Measurements from ENCODE around the gene SENP5. TPM values are rescaled to one million over a fixed set of nuclear protein-coding genes. Genes with fewer than 3 reads are reported as not detected.

Gene SENP5
- total and polyA plus RNA-seq, 9 donors, result 8.6 to 41.1 (median 28.5) TPM

DNA sequence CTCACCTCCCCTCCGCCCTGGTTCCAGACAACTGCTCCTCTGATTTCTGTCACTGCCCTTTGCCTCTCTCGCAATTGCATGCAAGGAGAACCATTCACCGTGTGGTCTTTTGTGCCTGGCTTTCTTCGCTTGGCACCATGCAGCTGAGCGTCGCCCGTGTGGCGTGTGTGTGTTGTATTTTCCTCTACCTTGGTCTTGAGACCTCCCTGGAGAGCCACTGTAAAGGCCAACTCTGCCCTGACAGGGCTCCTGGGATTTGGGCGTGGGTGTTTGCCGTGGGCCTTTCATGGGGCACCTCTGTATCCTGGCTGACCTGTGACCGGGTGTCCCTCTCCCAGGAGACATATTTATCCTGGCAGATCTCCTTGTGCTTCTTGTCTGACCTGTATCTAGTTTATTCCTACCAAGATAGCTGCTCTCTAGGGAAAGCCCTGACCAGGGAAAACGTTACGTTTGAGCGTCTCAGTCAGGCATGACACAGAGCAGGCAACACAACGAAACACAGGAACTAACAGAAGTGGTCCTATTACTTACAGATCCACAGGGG is 102.9 kb downstream of the SENP5 start:
- no peak overlapping the region for H3K4me3 ChIP-seq
- TF ChIP-seq POLR2A (IDR thresholded peaks at IDR 0.05), result no peak
- TF ChIP-seq, protein P1, sequence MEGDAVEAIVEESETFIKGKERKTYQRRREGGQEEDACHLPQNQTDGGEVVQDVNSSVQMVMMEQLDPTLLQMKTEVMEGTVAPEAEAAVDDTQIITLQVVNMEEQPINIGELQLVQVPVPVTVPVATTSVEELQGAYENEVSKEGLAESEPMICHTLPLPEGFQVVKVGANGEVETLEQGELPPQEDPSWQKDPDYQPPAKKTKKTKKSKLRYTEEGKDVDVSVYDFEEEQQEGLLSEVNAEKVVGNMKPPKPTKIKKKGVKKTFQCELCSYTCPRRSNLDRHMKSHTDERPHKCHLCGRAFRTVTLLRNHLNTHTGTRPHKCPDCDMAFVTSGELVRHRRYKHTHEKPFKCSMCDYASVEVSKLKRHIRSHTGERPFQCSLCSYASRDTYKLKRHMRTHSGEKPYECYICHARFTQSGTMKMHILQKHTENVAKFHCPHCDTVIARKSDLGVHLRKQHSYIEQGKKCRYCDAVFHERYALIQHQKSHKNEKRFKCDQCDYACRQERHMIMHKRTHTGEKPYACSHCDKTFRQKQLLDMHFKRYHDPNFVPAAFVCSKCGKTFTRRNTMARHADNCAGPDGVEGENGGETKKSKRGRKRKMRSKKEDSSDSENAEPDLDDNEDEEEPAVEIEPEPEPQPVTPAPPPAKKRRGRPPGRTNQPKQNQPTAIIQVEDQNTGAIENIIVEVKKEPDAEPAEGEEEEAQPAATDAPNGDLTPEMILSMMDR (IDR thresholded peaks at IDR 0.05), result no peak
- no peak for TF ChIP-seq EP300 (IDR thresholded peaks at IDR 0.05)
- no peaks in the 10 kb centered on the region for H3K36me3 ChIP-seq
- intact Hi-C loops (cut with DNase I), result loop anchor here in 2 of 4 donors (10.0 kb wide), 1 partner anchor 214 kb away; no protein-coding TSS in a partner anchor
- no peaks in the 10 kb centered on the region for H3K9me3 ChIP-seq
- 79 to 89% (median 86%) methylated on average over 15 of the region's 15 CpGs for WGBS, 3 donors
- H3K27me3 ChIP-seq, result peaks cover 4% of the 10 kb centered on the region
- no peak overlapping the region for H3K27ac ChIP-seq
- DNase-seq, result no peak
- peaks cover 5% of the 10 kb centered on the region for H3K4me1 ChIP-seq (ENCODE audit: insufficient read depth)

DNA sequence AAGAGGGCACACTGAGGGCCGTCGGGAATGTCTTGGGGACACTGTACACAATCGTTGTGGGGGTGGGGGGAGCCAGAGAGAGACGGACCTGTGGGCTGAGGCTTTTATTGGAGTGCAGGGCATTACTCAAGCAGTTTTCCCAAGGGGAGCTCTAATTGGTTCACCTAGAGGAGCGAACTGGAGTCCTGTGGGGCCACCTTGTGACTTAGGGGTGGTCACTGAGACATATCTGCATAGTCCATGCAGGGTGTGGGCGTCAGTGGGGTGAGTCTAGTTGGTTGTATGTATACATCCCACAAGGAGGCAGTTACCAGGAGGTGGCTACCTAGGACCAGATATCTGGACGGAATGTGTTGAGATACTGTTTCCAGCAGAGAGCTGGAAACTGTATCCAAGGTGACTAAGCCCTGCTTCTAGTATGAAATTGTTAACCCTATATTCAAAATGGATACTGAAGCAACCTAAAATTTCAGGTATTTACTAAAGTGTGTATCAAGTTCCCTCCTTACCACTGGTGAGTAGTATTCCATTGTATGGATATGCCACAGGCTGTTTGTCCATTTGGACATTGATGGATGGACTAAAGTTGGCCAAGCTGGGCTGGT is 103.5 kb downstream of the SENP5 start:
- H3K4me1 ChIP-seq (ENCODE audit: insufficient read depth), result peaks cover 5% of the 10 kb centered on the region
- H3K36me3 ChIP-seq, result no peaks in the 10 kb centered on the region
- no peak for TF ChIP-seq EP300 (IDR thresholded peaks at IDR 0.05)
- TF ChIP-seq, protein P1 (IDR thresholded peaks at IDR 0.05), result no peak
- no peak for TF ChIP-seq POLR2A (IDR thresholded peaks at IDR 0.05)
- no peak overlapping the region for H3K27ac ChIP-seq
- H3K9me3 ChIP-seq, result no peaks in the 10 kb centered on the region
- peaks cover 3% of the 10 kb centered on the region for H3K27me3 ChIP-seq
- WGBS, 3 donors, result 68 to 72% (median 71%) methylated on average over 7 of the region's 7 CpGs
- DNase-seq, result no peak
- no peak overlapping the region for H3K4me3 ChIP-seq
- intact Hi-C loops (cut with DNase I), result loop anchor here in 2 of 4 donors (10.0 kb wide), 1 partner anchor 214 kb away; no protein-coding TSS in a partner anchor

DNA sequence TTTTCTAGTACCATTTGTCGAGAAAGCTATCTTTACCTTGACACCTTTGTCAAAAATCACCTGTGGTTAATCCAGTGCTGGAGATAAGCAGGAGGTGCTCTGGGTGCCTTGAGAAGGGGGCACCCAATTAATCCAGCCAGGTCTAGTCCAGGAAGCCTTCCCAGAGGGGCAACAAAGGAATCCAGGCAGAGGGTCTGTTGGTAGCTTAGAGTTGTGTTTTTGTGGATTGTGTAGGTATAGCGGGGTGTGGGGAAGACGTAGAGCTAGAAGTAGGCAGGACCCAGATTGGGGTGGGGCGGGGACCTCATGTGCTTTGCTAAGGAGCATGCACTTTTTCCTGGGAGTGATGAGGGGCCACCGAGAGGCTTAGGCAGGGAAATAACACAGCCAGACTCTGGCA is 106.9 kb downstream of the SENP5 start:
- intact Hi-C loops (cut with DNase I), result loop anchor here in 2 of 4 donors (10.0 kb wide), 1 partner anchor 210 kb away; no protein-coding TSS in a partner anchor
- WGBS, 3 donors, result 75 to 81% (median 76%) methylated on average over 5 of the region's 5 CpGs
- no peaks in the 10 kb centered on the region for H3K36me3 ChIP-seq
- no peaks in the 10 kb centered on the region for H3K9me3 ChIP-seq
- no peak overlapping the region for H3K27ac ChIP-seq
- no peak for DNase-seq
- no peak overlapping the region for H3K4me3 ChIP-seq
- H3K4me1 ChIP-seq (ENCODE audit: insufficient read depth), result no peaks in the 10 kb centered on the region
- no peaks in the 10 kb centered on the region for H3K27me3 ChIP-seq
- TF ChIP-seq EP300 (IDR thresholded peaks at IDR 0.05), result no peak
- TF ChIP-seq, protein P1 (IDR thresholded peaks at IDR 0.05), result no peak
- TF ChIP-seq POLR2A (IDR thresholded peaks at IDR 0.05), result no peak

DNA sequence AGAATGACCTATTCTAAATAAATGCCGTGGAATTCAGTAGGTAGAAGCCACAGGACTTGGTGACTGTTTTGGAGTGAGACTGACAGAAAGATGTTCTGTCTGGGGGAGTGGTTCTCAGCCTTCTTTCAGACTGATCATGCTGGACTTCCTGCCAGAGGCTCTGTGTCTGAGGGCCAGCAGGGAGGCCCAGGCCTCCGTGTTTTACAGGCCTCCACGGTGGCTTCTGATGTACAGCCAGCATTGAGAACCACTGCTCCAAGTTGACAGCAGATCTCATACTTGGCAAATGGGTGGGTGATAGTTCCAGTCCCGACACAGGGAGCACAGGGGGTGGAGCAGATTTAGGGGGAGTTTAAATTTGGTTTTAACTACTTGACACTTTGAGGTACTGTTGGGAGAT is 107.6 kb downstream of the SENP5 start:
- intact Hi-C loops (cut with DNase I), result loop anchor here in 2 of 4 donors (10.0 kb wide), 1 partner anchor 209 kb away; no protein-coding TSS in a partner anchor

More for the DNA sequence above, 107.6 kb downstream of the SENP5 start:
- Histone ChIP-seq H3K9me3 (no peaks in the 10 kb centered on the region), H3K36me3 (no peaks in the 10 kb centered on the region), H3K27me3 (no peaks in the 10 kb centered on the region), H3K4me1 (ENCODE audit: insufficient read depth) (no peaks in the 10 kb centered on the region), H3K4me3 (no peak overlapping the region), H3K27ac (no peak overlapping the region)
- DNase-seq, result no peak
- 56 to 66% (median 59%) methylated on average over 4 of the region's 4 CpGs for WGBS, 3 donors
- TF ChIP-seq, protein P1 (IDR thresholded peaks at IDR 0.05), result no peak
- no peak for TF ChIP-seq POLR2A (IDR thresholded peaks at IDR 0.05)
- TF ChIP-seq EP300 (IDR thresholded peaks at IDR 0.05), result no peak
